ENCODE measurements around the gene NCAPD2. TPM values are rescaled to one million over a fixed set of nuclear protein-coding genes. Genes with fewer than 3 reads are reported as not detected.
"Not testable (repeated sequence)": the region's sequence is repeated elsewhere in the genome, so short reads cannot be mapped to it uniquely, and the experiment has no call there.

Gene NCAPD2
- total and polyA plus RNA-seq, 2 donors = 19.0 to 30.2 TPM

- 83% methylated on average over 10 of the region's 10 CpGs for WGBS
- H3K27ac ChIP-seq (ENCODE audit: low read depth) = no peak overlapping the region
- H3K4me1 ChIP-seq (ENCODE audit: insufficient read depth) = no peaks in the 10 kb centered on the region
- H3K36me3 ChIP-seq (ENCODE audit: insufficient read depth) = no peaks in the 10 kb centered on the region
- no peak for DNase-seq (ENCODE audit: extremely low spot score)
- H3K4me3 ChIP-seq (ENCODE audit: low read depth, low read length) = no peak overlapping the region
Measured at GRCh38 chr12:6460751-6461371, 33.0 kb upstream of the NCAPD2 start.

GRCh38 chr12:6461401-6462233, 32.3 kb upstream of the NCAPD2 start:
- no peaks in the 10 kb centered on the region for H3K4me1 ChIP-seq (ENCODE audit: insufficient read depth)
- H3K4me3 ChIP-seq (ENCODE audit: low read depth, low read length) = no peak overlapping the region
- H3K36me3 ChIP-seq (ENCODE audit: insufficient read depth) = no peaks in the 10 kb centered on the region
- DNase-seq (ENCODE audit: extremely low spot score) = no peak
- no peak overlapping the region for H3K27ac ChIP-seq (ENCODE audit: low read depth)
- 71% methylated on average over 15 of the region's 15 CpGs for WGBS

- Histone ChIP-seq H3K27ac (ENCODE audit: low read depth) (no peak overlapping the region), H3K36me3 (ENCODE audit: insufficient read depth) (no peaks in the 10 kb centered on the region), H3K4me1 (ENCODE audit: insufficient read depth) (no peaks in the 10 kb centered on the region), H3K4me3 (ENCODE audit: low read depth, low read length) (no peak overlapping the region)
- WGBS = 85% methylated on average over 14 of the region's 14 CpGs
- no peak for DNase-seq (ENCODE audit: extremely low spot score)
Measured at GRCh38 chr12:6462234-6462995, 31.5 kb upstream of the NCAPD2 start.

GRCh38 chr12:6463216-6463615, 30.7 kb upstream of the NCAPD2 start:
- H3K36me3 ChIP-seq (ENCODE audit: insufficient read depth) = no peaks in the 10 kb centered on the region
- H3K27ac ChIP-seq (ENCODE audit: low read depth) = no peak overlapping the region
- DNase-seq (ENCODE audit: extremely low spot score) = no peak
- H3K4me3 ChIP-seq (ENCODE audit: low read depth, low read length) = no peak overlapping the region
- H3K4me1 ChIP-seq (ENCODE audit: insufficient read depth) = no peaks in the 10 kb centered on the region
- 79% methylated on average over 7 of the region's 7 CpGs for WGBS

- Histone ChIP-seq H3K4me1 (ENCODE audit: insufficient read depth) (no peaks in the 10 kb centered on the region), H3K36me3 (ENCODE audit: insufficient read depth) (no peaks in the 10 kb centered on the region), H3K4me3 (ENCODE audit: low read depth, low read length) (no peak overlapping the region), H3K27ac (ENCODE audit: low read depth) (no peak overlapping the region)
- DNase-seq (ENCODE audit: extremely low spot score) = no peak
- WGBS = 89% methylated on average over 6 of the region's 6 CpGs
Measured at GRCh38 chr12:6463858-6464257, 30.0 kb upstream of the NCAPD2 start.

GRCh38 chr12:6464531-6464930, 29.4 kb upstream of the NCAPD2 start:
- 92% methylated on average over 8 of the region's 8 CpGs for WGBS
- DNase-seq (ENCODE audit: extremely low spot score) = no peak
- Histone ChIP-seq H3K4me3 (ENCODE audit: low read depth, low read length) (no peak overlapping the region), H3K36me3 (ENCODE audit: insufficient read depth) (no peaks in the 10 kb centered on the region), H3K4me1 (ENCODE audit: insufficient read depth) (no peaks in the 10 kb centered on the region), H3K27ac (ENCODE audit: low read depth) (no peak overlapping the region)

- H3K4me3 ChIP-seq (ENCODE audit: low read depth, low read length) = no peak overlapping the region
- DNase-seq (ENCODE audit: extremely low spot score) = no peak
- H3K27ac ChIP-seq (ENCODE audit: low read depth) = no peak overlapping the region
- WGBS = 35% methylated on average over 6 of the region's 6 CpGs
- no peaks in the 10 kb centered on the region for H3K4me1 ChIP-seq (ENCODE audit: insufficient read depth)
- H3K36me3 ChIP-seq (ENCODE audit: insufficient read depth) = no peaks in the 10 kb centered on the region
Measured at GRCh38 chr12:6465467-6466183, 28.3 kb upstream of the NCAPD2 start.

- no peak overlapping the region for H3K27ac ChIP-seq (ENCODE audit: low read depth)
- no peaks in the 10 kb centered on the region for H3K4me1 ChIP-seq (ENCODE audit: insufficient read depth)
- no peaks in the 10 kb centered on the region for H3K36me3 ChIP-seq (ENCODE audit: insufficient read depth)
- WGBS = 95% methylated on average over 5 of the region's 5 CpGs
- DNase-seq (ENCODE audit: extremely low spot score) = no peak
- no peak overlapping the region for H3K4me3 ChIP-seq (ENCODE audit: low read depth, low read length)
Measured at GRCh38 chr12:6466184-6466573, 27.7 kb upstream of the NCAPD2 start.

- not testable (repeated sequence) for DNase-seq (ENCODE audit: extremely low spot score); H3K4me3 ChIP-seq (ENCODE audit: low read depth, low read length); H3K4me1 ChIP-seq (ENCODE audit: insufficient read depth); H3K36me3 ChIP-seq (ENCODE audit: insufficient read depth); H3K27ac ChIP-seq (ENCODE audit: low read depth)
- WGBS = 81% methylated on average over 4 of the region's 4 CpGs
Measured at GRCh38 chr12:6466751-6467150, 27.2 kb upstream of the NCAPD2 start.

- not testable (repeated sequence) for H3K36me3 ChIP-seq (ENCODE audit: insufficient read depth); H3K4me1 ChIP-seq (ENCODE audit: insufficient read depth)
- 95% methylated on average over 9 of the region's 9 CpGs for WGBS
Measured at GRCh38 chr12:6467571-6468282, 26.2 kb upstream of the NCAPD2 start.

GRCh38 chr12:6468283-6468575, 25.7 kb upstream of the NCAPD2 start:
- Histone ChIP-seq H3K4me3 (ENCODE audit: low read depth, low read length) (no peak overlapping the region), H3K27ac (ENCODE audit: low read depth) (no peak overlapping the region), H3K36me3 (ENCODE audit: insufficient read depth) (no peaks in the 10 kb centered on the region), H3K4me1 (ENCODE audit: insufficient read depth) (no peaks in the 10 kb centered on the region)
- DNase-seq (ENCODE audit: extremely low spot score) = no peak

More at GRCh38 chr12:6467571-6468282, 26.2 kb upstream of the NCAPD2 start:
- DNase-seq (ENCODE audit: extremely low spot score); H3K4me3 ChIP-seq (ENCODE audit: low read depth, low read length); H3K27ac ChIP-seq (ENCODE audit: low read depth): not testable (repeated sequence)

GRCh38 chr12:6469092-6469491, 24.8 kb upstream of the NCAPD2 start:
- no peak for DNase-seq (ENCODE audit: extremely low spot score)
- 82% methylated on average over 6 of the region's 6 CpGs for WGBS
- H3K4me1 ChIP-seq (ENCODE audit: insufficient read depth) = no peaks in the 10 kb centered on the region
- no peak overlapping the region for H3K27ac ChIP-seq (ENCODE audit: low read depth)
- H3K4me3 ChIP-seq (ENCODE audit: low read depth, low read length) = no peak overlapping the region
- H3K36me3 ChIP-seq (ENCODE audit: insufficient read depth) = no peaks in the 10 kb centered on the region

Data from urinary bladder (tissue), 4 donors.